DMS79 treated with DMSO at 0.1 percent for 48 hours (cell line): Measurements from ENCODE around the gene KRTAP9-1.
"Not testable (repeated sequence)": the region's sequence is repeated elsewhere in the genome, so short reads cannot be mapped to it uniquely, and the experiment has no call there.

Source experiments
- DNase-seq: peaks from one replicate; lab custom pipeline; 2025; lab: John Stamatoyannopoulos, UW

KRTAP9-1 gene

GRCh38 chr17:41189837-41190318 lies at the start of gene KRTAP9-1:
Gene KRTAP9-1 (plus strand): TSS chr17:41189887. CDS start chr17:41189887, 0 bp downstream.
- DNase-seq: not testable (repeated sequence)

- DNase-seq: no peak
Observed at GRCh38 chr17:41140360-41141131, 49.1 kb upstream of the KRTAP9-1 start, which contains the start of gene KRTAP4-6. Gene KRTAP4-6 (minus strand): TSS chr17:41140544. CDS start chr17:41140487, 57 bp downstream.

GRCh38 chr17:41141361-41141760 lies 48.3 kb upstream of the KRTAP9-1 start:
- no peak for DNase-seq

DNA sequence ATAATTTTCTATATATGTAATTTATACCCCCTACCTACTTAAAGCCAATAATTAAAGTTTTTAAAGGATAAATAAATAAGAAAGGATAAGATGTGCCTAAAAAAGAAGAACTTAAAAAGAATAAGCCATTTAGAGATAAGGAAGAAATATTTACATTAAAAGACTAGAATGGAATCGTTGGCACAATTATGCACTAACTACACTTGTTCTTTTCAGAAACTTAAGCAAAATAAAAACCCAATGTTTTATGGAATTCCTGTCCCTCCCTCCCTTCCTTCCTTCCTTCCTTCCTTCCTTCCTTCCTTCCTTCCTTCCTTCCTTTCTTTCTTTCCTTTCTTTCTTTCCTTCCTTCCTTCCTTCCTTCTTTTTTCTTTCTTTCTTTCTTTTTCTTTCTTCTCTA lies 44.8 kb upstream of the KRTAP9-1 start:
- no peak for DNase-seq

DNA sequence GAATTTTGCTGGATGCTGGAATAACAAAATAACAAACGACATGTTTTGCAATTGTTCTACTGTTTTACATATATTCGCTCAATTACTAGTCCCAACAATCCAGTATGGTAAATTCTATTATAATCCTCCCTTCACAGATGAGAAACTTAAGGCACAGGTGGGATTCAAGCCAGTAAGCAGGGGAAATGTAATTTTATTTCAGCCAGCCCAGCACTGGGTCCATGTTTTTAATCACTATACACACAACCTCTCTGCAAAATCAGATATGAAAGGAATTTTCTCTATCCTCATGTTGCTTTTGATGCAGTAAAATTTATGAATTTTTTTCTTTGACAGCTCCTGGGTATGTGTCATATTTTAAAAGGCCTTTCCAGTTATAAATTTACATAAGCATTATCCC lies 44.4 kb upstream of the KRTAP9-1 start:
- no peak for DNase-seq

- no peak for DNase-seq
Observed at GRCh38 chr17:41147531-41148204, 42.0 kb upstream of the KRTAP9-1 start.

DNA sequence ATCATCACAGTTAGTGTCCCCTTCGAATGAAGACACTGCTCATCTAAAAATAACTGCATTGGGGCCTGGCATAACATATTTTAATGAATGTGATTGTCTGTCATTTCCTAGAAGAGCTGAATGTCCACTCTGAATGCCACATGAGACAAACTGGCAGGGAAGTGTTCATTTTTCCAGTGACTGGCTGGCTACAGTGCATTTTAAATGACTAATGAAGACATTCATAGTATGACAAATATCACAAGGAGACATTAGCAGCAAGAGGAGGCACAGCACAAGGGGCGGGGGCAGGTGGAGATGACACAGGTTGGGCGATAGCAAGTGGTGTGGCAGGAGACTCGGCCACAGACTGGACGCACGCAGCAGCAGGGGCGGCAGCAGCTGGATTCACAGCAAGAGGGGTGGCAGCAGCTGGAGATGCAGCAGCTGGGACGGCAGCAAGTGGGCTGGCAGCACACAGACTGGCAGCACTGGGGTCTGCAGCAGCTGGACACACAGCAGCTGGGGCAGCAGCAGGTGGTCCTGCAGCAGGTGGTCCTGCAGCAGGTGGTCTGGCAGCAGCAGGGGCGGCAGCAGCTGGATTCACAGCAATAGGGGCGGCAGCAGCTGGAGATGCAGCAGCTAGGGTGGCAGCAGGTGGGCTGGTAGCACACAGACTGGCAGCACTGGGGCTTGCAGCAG lies 40.6 kb upstream of the KRTAP9-1 start:
- DNase-seq: not testable (repeated sequence)

DNA sequence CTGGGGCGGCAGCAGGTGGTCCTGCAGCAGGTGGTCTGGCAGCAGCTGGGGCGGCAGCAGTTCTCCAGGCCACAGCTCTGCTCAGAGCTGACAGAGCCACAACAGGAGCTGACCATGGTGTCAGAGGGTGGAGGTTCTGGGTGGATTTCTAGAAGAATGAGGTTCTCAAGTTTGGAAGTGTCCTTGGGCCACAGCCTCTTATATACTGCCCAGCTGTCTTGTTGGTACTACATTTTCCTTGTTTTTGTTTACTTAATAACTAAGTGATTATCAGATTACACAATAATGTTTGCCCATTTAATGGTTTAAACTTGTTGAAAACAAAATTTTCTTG lies 40.1 kb upstream of the KRTAP9-1 start, which contains the start of gene KRTAP4-5:
TSS of gene KRTAP4-5 (minus strand) at position 174 of the 334 bp plus-strand sequence. CDS start at position 116, 58 bp downstream.
- DNase-seq: no peak

- DNase-seq: no peak
Observed at GRCh38 chr17:41150026-41150425, 39.7 kb upstream of the KRTAP9-1 start.

DNA sequence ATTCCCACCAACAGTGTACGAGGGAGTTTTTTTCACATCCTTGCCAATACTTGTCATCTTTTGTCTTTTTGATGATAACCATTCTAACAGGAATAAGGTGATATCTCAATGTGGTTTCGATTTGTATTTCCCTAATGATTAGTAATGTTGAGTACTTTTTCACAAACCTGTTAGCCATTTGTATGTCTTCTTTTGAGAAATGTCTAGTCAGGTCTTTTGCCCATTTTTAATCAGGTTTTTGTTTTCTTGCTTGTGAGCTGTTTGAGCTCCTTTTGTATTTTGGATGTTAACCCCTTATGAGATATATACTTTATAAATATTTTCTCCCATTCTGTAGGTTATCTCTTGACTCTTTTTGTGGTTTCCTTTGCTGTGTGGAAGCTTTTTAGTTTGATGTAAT lies 38.2 kb upstream of the KRTAP9-1 start:
- no peak for DNase-seq

DNA sequence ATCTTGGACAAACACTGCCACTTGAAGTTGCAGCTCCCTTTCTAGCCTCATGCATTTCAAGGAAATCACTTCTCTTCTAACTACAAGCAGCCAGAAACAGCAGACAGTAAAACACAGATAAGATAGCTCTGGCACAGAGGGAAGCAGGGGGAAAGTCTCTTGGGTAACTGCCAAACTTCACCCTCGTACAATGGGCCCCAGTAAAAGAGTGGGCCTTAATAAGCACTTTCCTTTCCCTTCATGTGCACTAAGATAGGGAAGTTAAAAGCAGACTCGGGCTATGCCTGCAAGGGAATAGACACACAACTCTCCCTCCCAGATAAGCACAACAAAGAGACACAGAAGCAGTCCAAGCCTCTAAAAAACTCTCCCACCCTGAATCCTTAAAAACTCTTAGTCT lies 35.8 kb upstream of the KRTAP9-1 start:
- no peak for DNase-seq

DNA sequence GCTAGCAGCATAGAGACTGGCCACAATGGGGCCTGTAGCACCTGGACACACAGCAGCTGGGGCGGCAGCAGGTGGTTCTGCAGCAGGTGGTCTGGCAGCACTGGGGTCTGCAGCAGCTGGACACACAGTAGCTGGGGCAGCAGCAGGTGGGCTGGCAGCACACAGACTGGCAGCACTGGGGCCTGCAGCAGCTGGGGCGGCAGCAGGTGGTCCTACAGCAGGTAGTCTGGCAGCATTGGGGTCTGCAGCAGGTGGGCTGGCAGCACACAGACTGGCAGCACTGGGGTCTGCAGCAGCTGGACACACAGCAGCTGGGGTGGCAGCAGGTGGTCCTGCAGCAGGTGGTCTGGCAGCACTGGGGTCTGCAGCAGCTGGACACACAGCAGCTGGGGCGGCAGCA lies 29.5 kb upstream of the KRTAP9-1 start:
- DNase-seq: not testable (repeated sequence)

- DNase-seq: no peak
Observed at GRCh38 chr17:41160648-41161047, 29.0 kb upstream of the KRTAP9-1 start, which contains the start of gene KRTAP4-4. Gene KRTAP4-4 (minus strand): TSS chr17:41160748. CDS start chr17:41160691, 57 bp downstream.

- DNase-seq: no peak
Observed at GRCh38 chr17:41163828-41164227, 25.9 kb upstream of the KRTAP9-1 start.

- no peak for DNase-seq
Observed at GRCh38 chr17:41167561-41167960, 22.1 kb upstream of the KRTAP9-1 start.

DNA sequence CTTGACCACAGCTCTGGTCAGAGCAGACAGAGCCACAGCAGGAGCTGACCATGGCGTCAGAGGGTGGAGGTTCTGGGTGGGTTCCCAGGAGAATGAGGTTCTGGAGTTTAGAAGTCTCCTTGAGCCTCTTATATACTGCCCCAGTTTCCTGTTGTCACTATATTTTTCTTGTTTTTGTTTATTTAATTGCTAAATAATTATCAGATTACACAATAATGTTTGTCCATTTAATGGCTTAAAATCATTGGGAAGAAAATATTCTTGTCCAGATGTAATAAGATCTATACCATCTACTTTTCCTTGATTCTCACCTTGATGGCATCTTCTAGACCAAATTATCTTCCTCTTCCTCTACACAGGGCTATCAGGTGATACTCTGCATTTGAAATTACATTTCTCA lies 21.6 kb upstream of the KRTAP9-1 start, which contains the start of gene KRTAP4-3:
TSS of gene KRTAP4-3 (minus strand) at position 101 of the 400 bp plus-strand sequence. CDS start at position 52, 49 bp downstream.
- no peak for DNase-seq

DNA sequence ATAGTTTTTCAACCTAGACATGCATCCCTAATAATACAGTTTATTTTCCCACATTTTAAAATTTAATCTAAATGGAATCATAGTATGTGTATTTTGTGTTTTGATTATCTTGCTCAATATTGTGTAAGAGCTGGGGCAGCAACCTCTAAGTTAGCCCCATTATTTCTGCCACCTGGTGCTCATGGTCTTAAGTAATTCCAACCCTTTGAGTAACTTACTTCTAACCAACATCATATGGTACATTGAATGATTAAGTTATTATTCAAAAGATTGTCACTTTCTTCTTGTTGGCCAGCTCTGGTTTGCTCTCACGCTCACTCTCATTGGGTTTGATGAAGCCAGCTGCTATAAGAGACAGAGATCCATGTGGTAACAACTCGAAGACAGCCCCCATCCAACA lies 17.8 kb upstream of the KRTAP9-1 start:
- DNase-seq: no peak

- no peak for DNase-seq
Observed at GRCh38 chr17:41176744-41177387, 12.8 kb upstream of the KRTAP9-1 start.

GRCh38 chr17:41177727-41178271 lies 11.9 kb upstream of the KRTAP9-1 start, which contains the start of gene KRTAP4-2:
Gene KRTAP4-2 (minus strand): TSS chr17:41178221. CDS start chr17:41178164, 57 bp downstream.
- DNase-seq: no peak

- no peak for DNase-seq
Observed at GRCh38 chr17:41178341-41178740, 11.3 kb upstream of the KRTAP9-1 start.
